ENCODE data around the gene LRAT. TPM values are rescaled to one million over a fixed set of nuclear protein-coding genes. Genes with fewer than 3 reads are reported as not detected.

Gene LRAT
- polyA plus RNA-seq: under 1 TPM; 0.07 to 0.16 TPM

DNA sequence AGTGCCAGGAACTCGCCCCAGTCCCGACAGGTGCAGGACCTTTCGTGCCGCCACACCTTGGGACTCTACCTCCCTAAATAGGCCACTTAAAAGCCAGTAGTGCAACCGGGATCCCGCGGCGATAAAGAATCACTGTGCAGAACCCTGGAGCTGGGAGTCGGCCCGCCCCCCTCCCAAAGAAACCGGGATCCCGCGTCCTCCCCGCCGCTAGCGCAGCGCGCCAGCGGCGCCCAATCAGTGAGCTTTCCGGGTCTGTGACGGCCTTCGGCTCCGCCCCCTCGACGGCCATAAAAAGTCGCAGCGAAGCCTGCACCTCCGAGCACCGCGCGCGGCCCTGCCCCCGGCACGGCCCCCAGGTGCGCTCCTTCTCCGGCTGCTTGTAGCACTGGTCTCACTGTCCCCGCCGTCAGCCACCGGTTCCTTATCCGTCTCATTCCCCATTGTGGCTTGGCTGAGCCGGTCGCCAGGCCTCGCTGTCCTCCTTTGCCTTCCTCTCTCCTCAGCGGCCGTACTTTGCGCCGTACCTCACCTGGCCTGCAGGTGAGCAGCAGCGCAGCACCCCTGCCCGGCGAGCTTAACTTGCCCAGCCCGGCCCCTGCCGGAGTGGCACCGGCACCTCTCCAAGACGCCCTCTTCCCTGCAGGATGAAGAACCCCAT is at the start of gene LRAT:
LRAT (plus strand) TSS at position 318 of the 658 bp plus-strand sequence; CDS start at position 645, 327 bp downstream.
- no peaks in the 10 kb centered on the region for H3K36me3 ChIP-seq (ENCODE audit: control insufficient read depth in 2 of 2, insufficient read depth in 2 of 2, low read length in 1 of 2)
- WGBS, 2 donors: 2% methylated on average over 50 to 55 of the region's 55 CpGs
- H3K4me1 ChIP-seq (ENCODE audit: control insufficient read depth in 2 of 2, insufficient read depth in 2 of 2, low read length in 1 of 2): peaks cover 4 to 13% of the 10 kb centered on the region in 2 donors
- peaks cover 0 to 12% of the 10 kb centered on the region in 2 donors for H3K27me3 ChIP-seq (ENCODE audit: control insufficient read depth in 1 of 2, insufficient read depth in 2 of 2, low read length in 2 of 2)
- H3K4me3 ChIP-seq (ENCODE audit: low read depth in 1 of 2, low read length in 2 of 2): peak within 1 kb of the TSS; percentile 52 to 68
- no peaks in the 10 kb centered on the region for H3K9me3 ChIP-seq (ENCODE audit: control insufficient read depth in 2 of 2, insufficient read depth in 1 of 2, low read depth in 1 of 2, low read length in 1 of 2)
- H3K27ac ChIP-seq (ENCODE audit: low read depth in 2 of 2, low read length in 1 of 2): no peak within 1 kb of the TSS

DNA sequence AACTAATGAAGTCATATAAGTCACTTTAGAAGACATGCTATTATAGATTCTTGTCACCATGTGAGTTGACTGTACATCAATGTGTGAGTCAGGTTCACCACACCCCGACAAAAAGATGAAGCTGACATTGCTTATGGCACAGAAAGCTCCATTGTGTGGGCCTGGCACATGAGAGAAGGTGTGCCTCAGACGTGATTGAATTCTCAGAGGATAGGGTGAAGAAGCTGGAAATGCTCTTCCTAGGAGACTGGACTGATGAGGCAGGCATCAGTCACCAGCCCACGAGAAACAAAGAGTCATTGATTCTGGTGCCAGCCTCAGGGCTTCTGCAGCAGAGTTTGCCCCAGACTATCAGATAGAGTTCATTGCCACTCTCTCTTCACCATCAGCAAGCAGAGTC is 35.9 kb upstream of the LRAT start:
- 45 to 50% methylated on average over 3 of the region's 3 CpGs for WGBS, 2 donors
- H3K9me3 ChIP-seq (ENCODE audit: control insufficient read depth in 2 of 2, insufficient read depth in 1 of 2, low read depth in 1 of 2, low read length in 1 of 2): no peaks in the 10 kb centered on the region
- no peak overlapping the region for H3K27ac ChIP-seq (ENCODE audit: low read depth in 2 of 2, low read length in 1 of 2)
- no peak overlapping the region for H3K4me3 ChIP-seq (ENCODE audit: low read depth in 1 of 2, low read length in 2 of 2)
- no peaks in the 10 kb centered on the region for H3K27me3 ChIP-seq (ENCODE audit: control insufficient read depth in 1 of 2, insufficient read depth in 2 of 2, low read length in 2 of 2)
- H3K36me3 ChIP-seq (ENCODE audit: control insufficient read depth in 2 of 2, insufficient read depth in 2 of 2, low read length in 1 of 2): no peaks in the 10 kb centered on the region
- H3K4me1 ChIP-seq (ENCODE audit: control insufficient read depth in 2 of 2, insufficient read depth in 2 of 2, low read length in 1 of 2): no peaks in the 10 kb centered on the region

DNA sequence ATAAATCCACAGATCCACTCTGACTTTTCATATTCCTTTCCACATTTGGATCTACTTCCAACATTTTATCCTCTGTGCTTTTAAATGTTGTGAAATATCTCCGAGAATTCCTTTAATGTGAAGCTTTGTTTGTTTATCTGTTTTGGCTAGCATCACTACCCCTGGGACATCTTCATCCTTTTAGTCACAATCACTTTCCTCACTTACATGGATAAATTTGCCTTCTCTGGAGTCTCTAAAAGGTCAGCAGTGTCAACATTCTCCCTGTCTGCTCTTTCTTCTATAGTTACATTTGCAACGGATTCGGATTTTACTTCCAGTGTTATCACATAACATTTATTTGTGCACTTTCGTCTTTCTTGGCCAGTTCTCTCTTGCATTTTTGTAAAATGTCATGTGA is 34.2 kb upstream of the LRAT start:
- no peaks in the 10 kb centered on the region for H3K27me3 ChIP-seq (ENCODE audit: control insufficient read depth in 1 of 2, insufficient read depth in 2 of 2, low read length in 2 of 2)
- H3K4me1 ChIP-seq (ENCODE audit: control insufficient read depth in 2 of 2, insufficient read depth in 2 of 2, low read length in 1 of 2): no peaks in the 10 kb centered on the region
- WGBS, 2 donors: 47 to 55% methylated on average over 4 of the region's 4 CpGs
- no peaks in the 10 kb centered on the region for H3K36me3 ChIP-seq (ENCODE audit: control insufficient read depth in 2 of 2, insufficient read depth in 2 of 2, low read length in 1 of 2)
- H3K4me3 ChIP-seq (ENCODE audit: low read depth in 1 of 2, low read length in 2 of 2): no peak overlapping the region
- H3K9me3 ChIP-seq (ENCODE audit: control insufficient read depth in 2 of 2, insufficient read depth in 1 of 2, low read depth in 1 of 2, low read length in 1 of 2): no peaks in the 10 kb centered on the region
- no peak overlapping the region for H3K27ac ChIP-seq (ENCODE audit: low read depth in 2 of 2, low read length in 1 of 2)

DNA sequence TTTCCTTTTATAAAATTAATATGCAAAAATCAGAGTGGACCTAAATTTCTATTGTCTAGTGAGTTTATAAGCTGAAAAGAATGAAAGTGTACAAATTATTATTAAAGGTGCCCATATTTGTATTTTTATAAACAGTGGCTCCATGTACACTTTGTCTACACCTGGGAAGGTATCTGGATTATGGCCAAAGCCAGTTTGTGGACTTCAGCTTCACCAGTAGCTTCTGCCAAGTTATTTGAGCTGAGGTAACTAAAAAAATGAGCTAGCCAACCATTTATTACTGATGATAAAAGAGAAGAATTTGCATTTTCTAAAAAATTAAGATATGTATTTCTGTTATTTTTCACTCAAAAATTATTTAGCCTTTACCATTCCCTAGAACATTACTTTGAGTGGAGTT is 32.3 kb upstream of the LRAT start:
- Histone ChIP-seq H3K4me3 (ENCODE audit: low read depth in 1 of 2, low read length in 2 of 2) (no peak overlapping the region), H3K27me3 (ENCODE audit: control insufficient read depth in 1 of 2, insufficient read depth in 2 of 2, low read length in 2 of 2) (no peaks in the 10 kb centered on the region), H3K36me3 (ENCODE audit: control insufficient read depth in 2 of 2, insufficient read depth in 2 of 2, low read length in 1 of 2) (no peaks in the 10 kb centered on the region), H3K9me3 (ENCODE audit: control insufficient read depth in 2 of 2, insufficient read depth in 1 of 2, low read depth in 1 of 2, low read length in 1 of 2) (no peaks in the 10 kb centered on the region), H3K4me1 (ENCODE audit: control insufficient read depth in 2 of 2, insufficient read depth in 2 of 2, low read length in 1 of 2) (no peaks in the 10 kb centered on the region), H3K27ac (ENCODE audit: low read depth in 2 of 2, low read length in 1 of 2) (no peak overlapping the region)

- no peaks in the 10 kb centered on the region for H3K36me3 ChIP-seq (ENCODE audit: control insufficient read depth in 2 of 2, insufficient read depth in 2 of 2, low read length in 1 of 2)
- no peaks in the 10 kb centered on the region for H3K4me1 ChIP-seq (ENCODE audit: control insufficient read depth in 2 of 2, insufficient read depth in 2 of 2, low read length in 1 of 2)
- 44 to 45% methylated on average over 4 of the region's 4 CpGs for WGBS, 2 donors
- H3K27me3 ChIP-seq (ENCODE audit: control insufficient read depth in 1 of 2, insufficient read depth in 2 of 2, low read length in 2 of 2): no peaks in the 10 kb centered on the region
- H3K4me3 ChIP-seq (ENCODE audit: low read depth in 1 of 2, low read length in 2 of 2): no peak overlapping the region
- no peaks in the 10 kb centered on the region for H3K9me3 ChIP-seq (ENCODE audit: control insufficient read depth in 2 of 2, insufficient read depth in 1 of 2, low read depth in 1 of 2, low read length in 1 of 2)
- no peak overlapping the region for H3K27ac ChIP-seq (ENCODE audit: low read depth in 2 of 2, low read length in 1 of 2)
These were observed 29.3 kb upstream of the LRAT start for GRCh38 chr4:154714339-154715040.

- Histone ChIP-seq H3K27me3 (ENCODE audit: control insufficient read depth in 1 of 2, insufficient read depth in 2 of 2, low read length in 2 of 2) (no peaks in the 10 kb centered on the region), H3K27ac (ENCODE audit: low read depth in 2 of 2, low read length in 1 of 2) (no peak overlapping the region), H3K9me3 (ENCODE audit: control insufficient read depth in 2 of 2, insufficient read depth in 1 of 2, low read depth in 1 of 2, low read length in 1 of 2) (no peaks in the 10 kb centered on the region), H3K4me1 (ENCODE audit: control insufficient read depth in 2 of 2, insufficient read depth in 2 of 2, low read length in 1 of 2) (no peaks in the 10 kb centered on the region), H3K4me3 (ENCODE audit: low read depth in 1 of 2, low read length in 2 of 2) (no peak overlapping the region), H3K36me3 (ENCODE audit: control insufficient read depth in 2 of 2, insufficient read depth in 2 of 2, low read length in 1 of 2) (no peaks in the 10 kb centered on the region)
- 58 to 67% methylated on average over 4 of the region's 4 CpGs for WGBS, 2 donors
These were observed 24.7 kb upstream of the LRAT start for GRCh38 chr4:154719087-154719486.

DNA sequence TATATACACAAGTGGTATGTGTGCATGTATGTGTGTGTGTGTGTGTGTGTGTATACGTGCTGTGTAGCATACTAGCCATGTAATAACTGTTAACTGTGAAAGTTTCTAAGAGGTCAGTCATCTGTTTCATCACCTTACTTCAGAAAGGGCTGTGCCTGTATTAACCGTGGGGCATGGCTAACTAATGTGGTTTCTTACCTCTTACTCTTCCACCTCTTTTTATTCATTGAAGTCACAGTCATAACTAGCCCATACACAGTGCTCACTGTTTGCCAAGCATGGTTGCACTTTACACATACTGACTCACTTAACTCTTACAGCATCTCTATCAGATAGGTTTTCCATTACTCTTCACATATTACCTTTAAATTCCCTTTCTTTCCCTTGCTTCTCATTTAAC is 23.7 kb upstream of the LRAT start:
- Histone ChIP-seq H3K4me1 (ENCODE audit: control insufficient read depth in 2 of 2, insufficient read depth in 2 of 2, low read length in 1 of 2) (no peaks in the 10 kb centered on the region), H3K4me3 (ENCODE audit: low read depth in 1 of 2, low read length in 2 of 2) (no peak overlapping the region), H3K27me3 (ENCODE audit: control insufficient read depth in 1 of 2, insufficient read depth in 2 of 2, low read length in 2 of 2) (no peaks in the 10 kb centered on the region), H3K36me3 (ENCODE audit: control insufficient read depth in 2 of 2, insufficient read depth in 2 of 2, low read length in 1 of 2) (no peaks in the 10 kb centered on the region), H3K9me3 (ENCODE audit: control insufficient read depth in 2 of 2, insufficient read depth in 1 of 2, low read depth in 1 of 2, low read length in 1 of 2) (no peaks in the 10 kb centered on the region), H3K27ac (ENCODE audit: low read depth in 2 of 2, low read length in 1 of 2) (no peak overlapping the region)
- 44 to 65% methylated on average over 2 of the region's 2 CpGs for WGBS, 2 donors

- no peaks in the 10 kb centered on the region for H3K36me3 ChIP-seq (ENCODE audit: control insufficient read depth in 2 of 2, insufficient read depth in 2 of 2, low read length in 1 of 2)
These were observed 23.1 kb upstream of the LRAT start for GRCh38 chr4:154720618-154721267.

DNA sequence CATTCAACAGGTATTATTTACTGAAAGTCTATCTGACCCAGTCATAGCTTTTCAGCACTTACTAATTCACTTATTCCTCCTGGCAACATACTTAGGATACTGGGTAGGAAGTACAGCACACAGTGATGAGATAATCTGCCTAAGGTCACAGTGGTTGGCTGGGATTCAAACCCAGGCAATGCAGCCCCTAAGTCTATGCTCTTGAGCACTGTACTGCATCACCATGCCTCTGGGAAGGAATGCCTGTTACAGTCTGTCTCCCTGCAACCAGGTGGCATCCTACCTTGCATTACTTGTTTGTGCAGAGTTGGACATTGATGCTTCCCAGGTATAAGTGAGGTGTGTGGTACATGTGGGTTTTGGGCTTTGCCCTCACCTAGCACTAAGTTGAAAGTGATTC is 21.5 kb upstream of the LRAT start:
- Histone ChIP-seq H3K36me3 (ENCODE audit: control insufficient read depth in 2 of 2, insufficient read depth in 2 of 2, low read length in 1 of 2) (no peaks in the 10 kb centered on the region), H3K4me3 (ENCODE audit: low read depth in 1 of 2, low read length in 2 of 2) (no peak overlapping the region), H3K4me1 (ENCODE audit: control insufficient read depth in 2 of 2, insufficient read depth in 2 of 2, low read length in 1 of 2) (no peaks in the 10 kb centered on the region), H3K27ac (ENCODE audit: low read depth in 2 of 2, low read length in 1 of 2) (no peak overlapping the region), H3K9me3 (ENCODE audit: control insufficient read depth in 2 of 2, insufficient read depth in 1 of 2, low read depth in 1 of 2, low read length in 1 of 2) (no peaks in the 10 kb centered on the region), H3K27me3 (ENCODE audit: control insufficient read depth in 1 of 2, insufficient read depth in 2 of 2, low read length in 2 of 2) (no peaks in the 10 kb centered on the region)

More at GRCh38 chr4:154720618-154721267, 23.1 kb upstream of the LRAT start:
- no peak overlapping the region for H3K4me3 ChIP-seq (ENCODE audit: low read depth in 1 of 2, low read length in 2 of 2)
- no peaks in the 10 kb centered on the region for H3K4me1 ChIP-seq (ENCODE audit: control insufficient read depth in 2 of 2, insufficient read depth in 2 of 2, low read length in 1 of 2)
- H3K27ac ChIP-seq (ENCODE audit: low read depth in 2 of 2, low read length in 1 of 2): no peak overlapping the region
- H3K9me3 ChIP-seq (ENCODE audit: control insufficient read depth in 2 of 2, insufficient read depth in 1 of 2, low read depth in 1 of 2, low read length in 1 of 2): no peaks in the 10 kb centered on the region
- WGBS, 2 donors: 81 to 83% methylated on average over 3 of the region's 3 CpGs
- H3K27me3 ChIP-seq (ENCODE audit: control insufficient read depth in 1 of 2, insufficient read depth in 2 of 2, low read length in 2 of 2): no peaks in the 10 kb centered on the region

Measured in esophagus (tissue), 2 donors.